K562 (cell line): Measurements from ENCODE around the gene RIIAD1. TPM values are rescaled to one million over a fixed set of nuclear protein-coding genes. Genes with fewer than 3 reads are reported as not detected.

Source experiments
- C11orf30 ChIP-seq: fragments of 450-650 bp; IDR thresholded peaks from 2 replicates; pipeline ENCODE4 v1.6.1; 2016; ENCODE audit warnings: low read depth, mild to moderate bottlenecking
- CREB1 ChIP-seq, 2 experiments: sonication (generic) in 1 of 2; formaldehyde crosslinking in 1 of 2; IDR thresholded peaks; 2 replicates each; pipeline versions ENCODE4 v1.6.1 to v1.8.0; 2012 to 2022; ENCODE audit warnings: inconsistent platforms in 1 of 2, mild to moderate bottlenecking in 1 of 2, missing genetic modification reagents in 1 of 2, moderate library complexity in 1 of 2
- EHMT2 ChIP-seq: fragments of 450-650 bp; IDR thresholded peaks from 2 replicates; pipeline ENCODE4 v1.6.1; 2018; ENCODE audit warnings: antibody characterized with exemption
- GATAD2B ChIP-seq: fragments of 450-650 bp; IDR thresholded peaks from 2 replicates; pipeline ENCODE4 v1.6.1; 2017; ENCODE audit warnings: mild to moderate bottlenecking, borderline replicate concordance
- NFATC3 ChIP-seq: fragments of 450-650 bp; IDR thresholded peaks from 2 replicates; pipeline ENCODE4 v1.6.1; 2017; ENCODE audit warnings: mild to moderate bottlenecking
- TAF15 ChIP-seq: fragments of 200-400 bp; formaldehyde crosslinking; IDR thresholded peaks from 2 replicates; pipeline ENCODE4 v1.6.1; 2017; ENCODE audit warnings: mild to moderate bottlenecking, low read depth, low read length, moderate library complexity
- polyA plus RNA-seq, 8 experiments: library from polyadenylated mRNA; depleted of rRNA in 4 of 8; stranded (reverse) in 5 of 8; unstranded in 3 of 8; fragments of >200 nt; fragmentation: Nextera tagmentation in 2 of 8; fragmentation: Illumina TruSeq in 1 of 8; extraction: Ambion mirVana in 2 of 8; extraction: Trizol in 1 of 8; gene quantifications; 2 replicates each; pipeline versions ENCODE4 v1.2.1 to v1.2.3, GENCODE V29; 2011 to 2014; ENCODE audit warnings: inconsistent platforms in 1 of 8, missing spikeins in 1 of 8
- total RNA-seq, 7 experiments: library from RNA; depleted of rRNA in 6 of 7; stranded (reverse); fragments of >200 nt in 6 of 7; fragmentation: Illumina TruSeq in 2 of 7; extraction: Trizol in 2 of 7; gene quantifications; 2 replicates each; pipeline versions ENCODE4 v1.2.1 to v1.2.3, GENCODE V29; 2011 to 2021; ENCODE audit warnings: low replicate concordance in 1 of 7
- TF ChIP-seq, protein P1 (sequence below): sonication (generic); formaldehyde crosslinking; IDR thresholded peaks from 2 replicates; pipeline ENCODE4 v1.8.1; 2023; ENCODE audit warnings: missing genetic modification reagents, mild to moderate bottlenecking, borderline replicate concordance
- TF ChIP-seq, protein P2 (sequence below): fragments of 250-450 bp; sonication (Bioruptor Pico); IDR thresholded peaks from 2 replicates; pipeline ENCODE4 v1.5.0; 2021
- TF ChIP-seq, protein P3 (sequence below): sonication (generic); IDR thresholded peaks from 2 replicates; pipeline ENCODE4 v1.6.1; 2016

The RIIAD1 gene
- total and polyA plus RNA-seq, 9 of the 15 experiments (the other 6 are each of a cell fraction or from before 2014, with no cell fraction given), result not detected

DNA sequence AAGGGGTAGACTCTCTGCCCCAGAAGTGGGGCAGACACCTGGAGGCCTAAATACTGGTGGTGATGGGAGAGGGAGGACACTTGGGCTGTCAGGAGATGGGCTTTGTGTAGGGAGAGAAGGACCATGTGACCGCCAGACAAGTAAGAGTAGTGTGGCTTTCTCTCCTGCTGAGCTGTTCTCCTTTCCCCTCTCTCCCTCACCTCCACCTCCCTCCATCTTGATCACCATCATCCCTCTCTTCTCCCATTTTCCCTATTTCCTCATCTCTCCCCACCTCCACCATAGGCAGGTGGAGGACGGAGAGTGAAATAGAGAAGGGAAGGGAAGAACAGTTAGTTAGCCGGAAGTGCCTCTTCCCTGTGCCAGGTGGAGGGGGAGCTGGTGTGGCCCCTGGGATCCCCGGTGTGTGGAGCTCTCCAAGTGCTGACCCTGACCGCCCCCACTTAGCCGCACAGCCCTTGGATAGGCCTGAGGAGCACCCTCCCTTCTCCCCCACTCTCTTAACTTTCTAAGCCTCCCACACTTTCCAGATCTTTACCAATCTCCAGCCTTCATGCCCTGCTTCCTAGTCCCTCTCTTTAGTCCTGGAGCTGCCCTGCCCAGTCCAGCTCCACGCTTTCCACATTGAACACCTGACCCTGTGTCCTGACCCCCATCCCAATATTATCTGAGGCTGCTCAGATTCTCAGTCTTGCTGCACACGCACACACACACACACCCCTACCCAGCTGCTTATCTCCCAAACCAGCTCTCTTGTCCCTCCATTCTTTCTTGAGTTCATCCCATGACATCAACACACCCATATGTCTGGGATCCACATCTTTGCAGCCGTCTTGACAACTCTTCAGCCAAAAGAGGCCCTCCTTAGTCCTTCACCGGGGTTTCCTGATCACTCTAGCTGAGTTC is 6.2 kb upstream of the RIIAD1 start (continued):
- TF ChIP-seq GATAD2B (no peak), EHMT2 (peak; percentile 95), C11orf30 (no peak), TAF15 (no peak), CREB1 (IDR thresholded peaks at IDR 0.05) (no peak), CREB1 (CRISPR knock-in tag; IDR thresholded peaks at IDR 0.05) (peak; percentile 31; the same call in 1 of the 2 replicates), NFATC3 (no peak)
- TF ChIP-seq, protein P1, sequence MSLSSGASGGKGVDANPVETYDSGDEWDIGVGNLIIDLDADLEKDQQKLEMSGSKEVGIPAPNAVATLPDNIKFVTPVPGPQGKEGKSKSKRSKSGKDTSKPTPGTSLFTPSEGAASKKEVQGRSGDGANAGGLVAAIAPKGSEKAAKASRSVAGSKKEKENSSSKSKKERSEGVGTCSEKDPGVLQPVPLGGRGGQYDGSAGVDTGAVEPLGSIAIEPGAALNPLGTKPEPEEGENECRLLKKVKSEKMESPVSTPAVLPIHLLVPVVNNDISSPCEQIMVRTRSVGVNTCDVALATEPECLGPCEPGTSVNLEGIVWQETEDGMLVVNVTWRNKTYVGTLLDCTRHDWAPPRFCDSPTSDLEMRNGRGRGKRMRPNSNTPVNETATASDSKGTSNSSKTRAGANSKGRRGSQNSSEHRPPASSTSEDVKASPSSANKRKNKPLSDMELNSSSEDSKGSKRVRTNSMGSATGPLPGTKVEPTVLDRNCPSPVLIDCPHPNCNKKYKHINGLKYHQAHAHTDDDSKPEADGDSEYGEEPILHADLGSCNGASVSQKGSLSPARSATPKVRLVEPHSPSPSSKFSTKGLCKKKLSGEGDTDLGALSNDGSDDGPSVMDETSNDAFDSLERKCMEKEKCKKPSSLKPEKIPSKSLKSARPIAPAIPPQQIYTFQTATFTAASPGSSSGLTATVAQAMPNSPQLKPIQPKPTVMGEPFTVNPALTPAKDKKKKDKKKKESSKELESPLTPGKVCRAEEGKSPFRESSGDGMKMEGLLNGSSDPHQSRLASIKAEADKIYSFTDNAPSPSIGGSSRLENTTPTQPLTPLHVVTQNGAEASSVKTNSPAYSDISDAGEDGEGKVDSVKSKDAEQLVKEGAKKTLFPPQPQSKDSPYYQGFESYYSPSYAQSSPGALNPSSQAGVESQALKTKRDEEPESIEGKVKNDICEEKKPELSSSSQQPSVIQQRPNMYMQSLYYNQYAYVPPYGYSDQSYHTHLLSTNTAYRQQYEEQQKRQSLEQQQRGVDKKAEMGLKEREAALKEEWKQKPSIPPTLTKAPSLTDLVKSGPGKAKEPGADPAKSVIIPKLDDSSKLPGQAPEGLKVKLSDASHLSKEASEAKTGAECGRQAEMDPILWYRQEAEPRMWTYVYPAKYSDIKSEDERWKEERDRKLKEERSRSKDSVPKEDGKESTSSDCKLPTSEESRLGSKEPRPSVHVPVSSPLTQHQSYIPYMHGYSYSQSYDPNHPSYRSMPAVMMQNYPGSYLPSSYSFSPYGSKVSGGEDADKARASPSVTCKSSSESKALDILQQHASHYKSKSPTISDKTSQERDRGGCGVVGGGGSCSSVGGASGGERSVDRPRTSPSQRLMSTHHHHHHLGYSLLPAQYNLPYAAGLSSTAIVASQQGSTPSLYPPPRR, result no peak
- TF ChIP-seq, protein P2, sequence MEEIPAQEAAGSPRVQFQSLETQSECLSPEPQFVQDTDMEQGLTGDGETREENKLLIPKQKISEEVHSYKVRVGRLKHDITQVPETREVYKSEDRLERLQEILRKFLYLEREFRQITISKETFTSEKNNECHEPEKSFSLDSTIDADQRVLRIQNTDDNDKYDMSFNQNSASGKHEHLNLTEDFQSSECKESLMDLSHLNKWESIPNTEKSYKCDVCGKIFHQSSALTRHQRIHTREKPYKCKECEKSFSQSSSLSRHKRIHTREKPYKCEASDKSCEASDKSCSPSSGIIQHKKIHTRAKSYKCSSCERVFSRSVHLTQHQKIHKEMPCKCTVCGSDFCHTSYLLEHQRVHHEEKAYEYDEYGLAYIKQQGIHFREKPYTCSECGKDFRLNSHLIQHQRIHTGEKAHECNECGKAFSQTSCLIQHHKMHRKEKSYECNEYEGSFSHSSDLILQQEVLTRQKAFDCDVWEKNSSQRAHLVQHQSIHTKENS (CRISPR knock-in tag), result no peak
- TF ChIP-seq, protein P3, sequence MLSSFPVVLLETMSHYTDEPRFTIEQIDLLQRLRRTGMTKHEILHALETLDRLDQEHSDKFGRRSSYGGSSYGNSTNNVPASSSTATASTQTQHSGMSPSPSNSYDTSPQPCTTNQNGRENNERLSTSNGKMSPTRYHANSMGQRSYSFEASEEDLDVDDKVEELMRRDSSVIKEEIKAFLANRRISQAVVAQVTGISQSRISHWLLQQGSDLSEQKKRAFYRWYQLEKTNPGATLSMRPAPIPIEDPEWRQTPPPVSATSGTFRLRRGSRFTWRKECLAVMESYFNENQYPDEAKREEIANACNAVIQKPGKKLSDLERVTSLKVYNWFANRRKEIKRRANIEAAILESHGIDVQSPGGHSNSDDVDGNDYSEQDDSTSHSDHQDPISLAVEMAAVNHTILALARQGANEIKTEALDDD, result no peak
